ENCODE data around the gene PDZD2. TPM values are rescaled to one million over a fixed set of nuclear protein-coding genes. Genes with fewer than 3 reads are reported as not detected.

The PDZD2 gene
- total RNA-seq, 1 experiment from 2014 or later, result 0.37 TPM

GRCh38 chr5:32076699-32077695, 438.1 kb downstream of the PDZD2 start:
- Histone ChIP-seq H3K79me2 (ENCODE audit: insufficient read depth, low read length) (no peaks in the 10 kb centered on the region), H2AFZ (ENCODE audit: low read depth, low read length, poor library complexity, severe bottlenecking) (no peak overlapping the region), H3K9me3 (ENCODE audit: control insufficient read depth in 1 of 2, insufficient read depth in 1 of 2, low read depth in 1 of 2, low read length in 2 of 2) (no peaks in the 10 kb centered on the region), H3K4me1 (ENCODE audit: control insufficient read depth in 1 of 2, insufficient read depth in 2 of 2, low read length in 2 of 2) (no peaks in the 10 kb centered on the region), H3K9ac (ENCODE audit: low read length) (no peak overlapping the region), H3K4me3 (replicated peaks in 1 of 2; ENCODE audit: low read depth in 1 of 2, low read length in 2 of 2) (no peak overlapping the region), H3K9me2 (ENCODE audit: insufficient read depth) (no peaks in the 10 kb centered on the region), H3K36me3 (ENCODE audit: control insufficient read depth in 1 of 2, insufficient read depth in 2 of 2, low read length in 2 of 2) (no peaks in the 10 kb centered on the region), H3K4me2 (ENCODE audit: low read length) (no peak overlapping the region), H3K27me3 (ENCODE audit: insufficient read depth, low read length) (no peaks in the 10 kb centered on the region), H3K27ac (ENCODE audit: low read depth, low read length) (no peak overlapping the region), H4K20me1 (ENCODE audit: insufficient read depth) (no peaks in the 10 kb centered on the region)
- ChIA-PET RAD21 (ENCODE audit: low non-redundant PET in 1 of 2, low total read pairs in 2 of 2, uncharacterized antibody in 2 of 2, unreplicated experiment in 2 of 2) (interaction anchor here (0.7 to 1.1 kb wide), 5 partner anchors 148 to 268 kb away, joined by 3 to 4 read pairs (median 3); no protein-coding TSS in a partner anchor), CTCF (interaction anchor here (0.6 to 1.7 kb wide), 17 partner anchors 10 to 785 kb away, joined by 3 to 51 read pairs (median 4); no protein-coding TSS in a partner anchor), POLR2A (no interaction called here)
- ATAC-seq (peak; percentile 70), DNase-seq (ENCODE audit: low read depth, low spot score) (peak; percentile 34)
- BruUV-seq (replicated peaks), result no TSS peak
- intact Hi-C loops (cut with micrococcal nuclease), result loop anchor here (1.0 kb wide), 3 partner anchors 148 to 496 kb away; no protein-coding TSS in a partner anchor
- peak; percentile 88 for TF ChIP-seq RAD21 (IDR thresholded peaks at IDR 0.05; ENCODE audit: low read depth)
- TF ChIP-seq FOSL1 (IDR thresholded peaks at IDR 0.05; ENCODE audit: low read depth), result no peak
- TF ChIP-seq CTCF (IDR thresholded peaks at IDR 0.05 in 2 of 3, conservative IDR thresholded peaks at IDR 0.05 in 1 of 3; ENCODE audit: borderline replicate concordance in 1 of 3, insufficient read depth in 1 of 3, low read depth in 2 of 3, low read length in 2 of 3), result peak; percentile 72 to 91 (median 77)
- no peak for TF ChIP-seq ZBTB33 (IDR thresholded peaks at IDR 0.05; ENCODE audit: extremely low read depth, insufficient replicate concordance, low read length)
- no peak for TF ChIP-seq ELF1 (IDR thresholded peaks at IDR 0.05; ENCODE audit: borderline replicate concordance, low read depth)
- TF ChIP-seq TCF7L2 (IDR thresholded peaks at IDR 0.05; ENCODE audit: borderline replicate concordance, extremely low read depth, insufficient read depth, insufficient read length), result no peak
- no peak for TF ChIP-seq JUND (IDR thresholded peaks at IDR 0.05)
- no peak for TF ChIP-seq CBX3 (IDR thresholded peaks at IDR 0.05; ENCODE audit: low read depth)
- no peak for TF ChIP-seq YY1 (IDR thresholded peaks at IDR 0.05; ENCODE audit: extremely low read depth, insufficient replicate concordance, low read depth, low read length)
- TF ChIP-seq CEBPB (IDR thresholded peaks at IDR 0.05; ENCODE audit: low read depth), result no peak
- no peak for TF ChIP-seq REST (IDR thresholded peaks at IDR 0.05; ENCODE audit: low read depth)
- no peak for TF ChIP-seq SP1 (IDR thresholded peaks at IDR 0.05; ENCODE audit: low read depth)
- TF ChIP-seq EGR1 (IDR thresholded peaks at IDR 0.05; ENCODE audit: low read depth), result no peak
- TF ChIP-seq MAX (IDR thresholded peaks at IDR 0.05), result no peak
- TF ChIP-seq EZH2phosphoT487 (IDR thresholded peaks at IDR 0.05; ENCODE audit: borderline replicate concordance), result no peak
- no peak for TF ChIP-seq SRF (IDR thresholded peaks at IDR 0.05; ENCODE audit: low read depth)
